ENCODE data around the gene OSBPL9.

- TF ChIP-seq ZNF548 (tag by site-specific recombination; IDR thresholded peaks at IDR 0.05) (no peak), CTCF (tag by site-specific recombination; IDR thresholded peaks at IDR 0.05) (no peak), ZNF302 (tag by site-specific recombination; IDR thresholded peaks at IDR 0.05; ENCODE audit: low read depth) (no peak), ZNF660 (tag by site-specific recombination; IDR thresholded peaks at IDR 0.05) (no peak), ZNF837 (tag by site-specific recombination; IDR thresholded peaks at IDR 0.05) (no peak), ZNF704 (tag by site-specific recombination; IDR thresholded peaks at IDR 0.05) (no peak), TSHZ1 (tag by site-specific recombination; IDR thresholded peaks at IDR 0.05; ENCODE audit: borderline replicate concordance) (no peak), ZNF24 (tag by site-specific recombination; IDR thresholded peaks at IDR 0.05) (no peak), ZNF138 (tag by site-specific recombination; IDR thresholded peaks at IDR 0.05; ENCODE audit: borderline replicate concordance) (no peak), ZNF280D (tag by site-specific recombination; IDR thresholded peaks at IDR 0.05) (no peak), PATZ1 (tag by site-specific recombination; IDR thresholded peaks at IDR 0.05) (no peak), TCF7L2 (IDR thresholded peaks at IDR 0.05; ENCODE audit: borderline replicate concordance, low read depth, low read length) (no peak)
Measured at GRCh38 chr1:51750218-51750617, 133.3 kb downstream of the OSBPL9 start.

All from HEK293 (cell line).